GM19463 (cell line): Measurements from ENCODE around the gene VSNL1.

Experiments used
- ATAC-seq: cut with Tn5 transposase; IDR thresholded peaks from one replicate; pipeline ENCODE4 v1.9.1; 2021; ENCODE audit warnings: mild to moderate bottlenecking, moderate library complexity; ENCODE audit not compliant: unreplicated experiment

Gene VSNL1

GRCh38 chr2:17580319-17580715, 39.8 kb downstream of the VSNL1 start:
- ATAC-seq: no peak

GRCh38 chr2:17581831-17582230, 41.3 kb downstream of the VSNL1 start:
- no peak for ATAC-seq

GRCh38 chr2:17583166-17583565, 42.7 kb downstream of the VSNL1 start:
- no peak for ATAC-seq

DNA sequence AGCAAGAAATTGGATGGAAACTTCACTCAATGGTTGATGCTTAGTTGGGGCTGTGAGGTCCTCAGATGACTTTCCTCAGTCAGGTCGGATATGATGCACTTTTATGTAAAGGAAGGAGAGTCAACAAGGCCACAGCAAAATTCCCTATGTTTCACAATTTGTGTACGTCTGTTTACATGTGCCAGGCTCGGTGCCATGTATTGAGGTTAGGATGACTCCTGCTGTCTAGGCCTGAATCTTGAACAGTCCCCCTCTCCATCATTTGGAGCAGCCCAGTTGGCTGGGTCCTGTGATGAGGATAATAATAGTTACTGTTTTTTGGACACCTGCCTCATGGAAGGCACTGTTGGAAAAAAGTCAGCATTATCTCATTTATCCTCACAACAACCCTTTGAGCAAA, 43.1 kb downstream of the VSNL1 start:
- ATAC-seq: no peak

- ATAC-seq: no peak
These were observed 44.2 kb downstream of the VSNL1 start for GRCh38 chr2:17584689-17585088.

- ATAC-seq: no peak
These were observed 47.0 kb downstream of the VSNL1 start for GRCh38 chr2:17587469-17587868.

DNA sequence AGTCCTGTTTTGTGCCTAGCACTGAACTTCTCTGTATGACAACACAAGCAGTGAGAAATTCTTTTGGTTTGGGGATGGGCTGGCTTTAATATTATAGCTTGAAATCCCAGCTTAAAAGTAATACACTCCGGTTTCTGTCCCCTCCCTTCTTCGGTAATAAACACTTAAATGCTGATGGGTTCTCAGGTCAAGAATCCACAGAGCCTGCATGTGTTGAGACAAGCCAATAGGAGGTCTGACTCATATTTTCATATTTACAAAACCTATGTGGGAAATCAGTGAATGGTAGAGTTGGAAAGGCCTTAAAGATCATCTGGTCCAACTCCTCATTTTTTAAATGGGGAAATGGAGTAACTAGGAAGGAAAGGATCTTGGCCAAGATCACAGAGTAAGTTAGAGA, 47.5 kb downstream of the VSNL1 start:
- ATAC-seq: no peak

- no peak for ATAC-seq
These were observed 49.0 kb downstream of the VSNL1 start for GRCh38 chr2:17589406-17590035.

GRCh38 chr2:17590342-17590911, 49.9 kb downstream of the VSNL1 start:
- no peak for ATAC-seq

- ATAC-seq: no peak
These were observed 51.4 kb downstream of the VSNL1 start for GRCh38 chr2:17591846-17592245.

DNA sequence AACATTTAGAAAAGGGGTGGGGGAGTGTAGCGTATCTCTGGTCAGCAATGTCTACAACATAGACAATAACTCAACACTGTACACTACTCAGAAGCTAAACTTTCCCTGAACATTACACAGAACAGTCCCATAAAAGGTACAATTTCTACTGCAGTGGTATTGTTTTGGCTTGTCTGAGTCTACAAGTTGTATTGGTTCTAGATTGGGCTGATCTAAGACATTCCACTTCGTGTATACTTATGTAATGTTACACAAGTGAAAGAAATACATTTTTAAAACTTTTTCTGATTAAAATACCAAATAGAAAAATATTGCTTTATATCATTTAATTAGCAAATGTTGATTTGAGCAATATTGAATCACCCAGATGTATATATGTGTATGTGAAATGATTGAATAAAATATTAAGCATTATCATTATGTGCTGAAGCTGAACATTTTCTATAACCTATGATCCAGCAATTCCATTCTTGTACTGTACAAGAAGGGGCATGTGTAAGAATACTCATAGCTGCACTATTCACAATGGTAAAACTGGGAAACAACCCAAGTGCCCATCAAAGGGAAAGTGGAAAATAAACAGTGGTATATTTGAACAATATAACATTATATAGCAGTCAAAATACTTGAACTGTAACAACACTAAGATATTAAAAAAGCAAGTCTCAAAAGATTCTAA, 52.4 kb downstream of the VSNL1 start:
- no peak for ATAC-seq

DNA sequence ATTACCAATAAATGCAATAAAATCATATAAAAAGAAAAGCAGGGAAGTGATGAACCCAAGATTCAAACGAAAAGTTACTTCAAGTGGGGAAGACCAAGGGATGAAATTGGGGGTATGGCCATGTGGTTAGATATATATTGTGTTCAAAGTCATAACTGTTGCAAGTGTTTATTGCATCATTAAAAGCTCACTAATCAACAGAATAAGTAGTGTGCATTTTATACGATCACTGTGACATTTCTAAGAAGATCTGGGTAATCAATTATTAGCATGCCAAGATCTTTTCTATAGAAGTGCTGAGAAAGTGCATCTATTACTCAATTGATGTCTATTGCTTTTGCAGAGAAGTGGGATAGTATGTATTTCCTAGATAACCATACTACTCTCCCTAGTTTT, 52.9 kb downstream of the VSNL1 start:
- no peak for ATAC-seq

DNA sequence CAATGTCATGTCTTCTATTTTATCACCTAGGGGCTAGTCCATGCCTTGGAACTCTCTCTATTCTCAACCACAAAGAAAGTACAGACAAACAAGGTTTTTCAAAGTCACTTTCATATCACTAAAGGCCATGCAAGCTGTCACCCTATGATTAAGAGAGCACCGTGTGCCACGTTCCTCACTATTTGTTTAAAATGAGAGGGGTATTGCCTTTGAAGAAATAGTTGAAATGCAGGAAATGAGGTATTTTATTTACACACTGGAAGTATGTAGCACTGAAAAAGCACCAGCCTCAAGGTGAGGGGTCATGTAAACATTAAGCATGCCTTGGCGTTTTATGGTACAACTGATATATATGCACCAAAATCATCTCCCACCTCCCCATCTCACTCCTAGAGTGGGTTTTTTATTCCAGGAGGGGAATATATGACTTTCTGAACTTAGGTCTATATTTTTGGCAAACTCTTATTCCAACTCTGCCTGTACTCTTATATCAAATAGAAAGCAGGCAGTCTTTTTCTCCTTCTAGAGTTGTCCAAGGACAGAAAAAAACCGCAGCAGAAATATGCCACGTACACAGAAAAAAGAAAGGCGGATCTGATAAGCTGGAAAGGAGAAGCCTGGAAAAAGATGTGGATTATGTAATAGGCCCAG, 53.5 kb downstream of the VSNL1 start:
- no peak for ATAC-seq

DNA sequence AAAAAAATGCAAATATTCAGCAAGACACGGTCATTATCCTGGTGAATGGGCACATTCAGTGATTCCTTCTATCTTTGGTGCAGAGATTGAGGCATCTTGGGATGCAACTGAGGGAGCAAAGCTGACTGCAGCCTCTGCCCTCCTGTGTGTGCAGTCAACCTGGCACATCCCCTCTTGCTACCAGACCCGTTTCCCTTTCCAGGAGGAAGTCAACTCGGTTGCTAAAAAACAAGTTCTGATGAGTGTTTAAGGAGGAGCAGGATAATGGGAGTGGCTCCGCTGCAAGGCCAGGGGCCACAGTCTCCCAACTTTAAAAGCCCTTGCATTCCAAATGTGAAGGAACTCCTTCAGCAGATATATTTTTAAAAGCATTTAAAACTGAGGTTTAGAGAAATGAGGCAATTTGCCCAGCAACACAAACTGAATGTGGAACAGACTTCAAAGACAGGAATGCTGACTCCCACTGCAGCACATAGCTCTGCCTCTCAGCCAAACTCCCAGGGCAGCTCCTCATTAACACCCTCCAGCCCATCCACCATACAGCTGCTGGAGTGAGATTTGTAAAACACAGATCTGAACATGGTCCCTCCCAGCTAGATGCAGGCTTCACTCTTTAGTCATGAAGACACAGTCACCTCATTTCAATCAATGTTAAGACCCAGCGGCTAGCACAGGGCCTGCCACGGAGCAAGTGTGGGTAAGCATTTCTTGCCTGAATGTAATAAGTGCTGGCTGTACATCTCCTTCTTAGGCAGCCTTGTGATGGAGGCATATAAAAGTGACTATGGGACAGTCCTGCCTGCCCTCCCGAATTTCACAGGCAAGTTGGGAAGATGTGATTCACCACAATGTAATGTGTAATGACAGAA, 54.3 kb downstream of the VSNL1 start:
- ATAC-seq: no peak

- ATAC-seq: no peak
These were observed 59.1 kb downstream of the VSNL1 start for GRCh38 chr2:17599617-17600016.

GRCh38 chr2:17600556-17601204, 60.2 kb downstream of the VSNL1 start:
- no peak for ATAC-seq

- no peak for ATAC-seq
These were observed 63.6 kb downstream of the VSNL1 start for GRCh38 chr2:17604050-17604449.

- ATAC-seq: no peak
These were observed 65.2 kb downstream of the VSNL1 start for GRCh38 chr2:17605696-17606095.

- ATAC-seq: no peak
These were observed 66.4 kb downstream of the VSNL1 start for GRCh38 chr2:17606851-17607250.

- ATAC-seq: no peak
These were observed 66.9 kb downstream of the VSNL1 start for GRCh38 chr2:17607379-17607778.

- no peak for ATAC-seq
These were observed 67.8 kb downstream of the VSNL1 start for GRCh38 chr2:17608251-17608650.
